ENCODE measurements around the gene PRF1. TPM values are rescaled to one million over a fixed set of nuclear protein-coding genes. Genes with fewer than 3 reads are reported as not detected.

PRF1 gene
- total RNA-seq, 1 experiment from 2014 or later = 6.4 TPM

- TF ChIP-seq YY1 (IDR thresholded peaks at IDR 0.05; ENCODE audit: extremely low read depth, insufficient replicate concordance, low read depth, low read length) (no peak), JUND (IDR thresholded peaks at IDR 0.05) (no peak)
Measured at GRCh38 chr10:70622981-70623844, 20.7 kb upstream of the PRF1 start (continued).

- BruUV-seq (replicated peaks) = no TSS peak
- RAD21 ChIA-PET (ENCODE audit: low non-redundant PET in 1 of 2, low total read pairs in 2 of 2, uncharacterized antibody in 2 of 2, unreplicated experiment in 2 of 2) = no interaction called here
Measured at GRCh38 chr10:70622541-70622940, 20.0 kb upstream of the PRF1 start.

More at GRCh38 chr10:70622541-70622940, 20.0 kb upstream of the PRF1 start:
- no peaks in the 10 kb centered on the region for H3K9me2 ChIP-seq (ENCODE audit: insufficient read depth)
- DNase-seq (ENCODE audit: low read depth, low spot score) (no peak), ATAC-seq (peak; percentile 77)
- H3K27me3 ChIP-seq (ENCODE audit: insufficient read depth, low read length) = no peaks in the 10 kb centered on the region
- no peak overlapping the region for H3K27ac ChIP-seq (ENCODE audit: low read depth, low read length)
- H3K9me3 ChIP-seq (ENCODE audit: control insufficient read depth in 1 of 2, insufficient read depth in 1 of 2, low read depth in 1 of 2, low read length in 2 of 2) = peaks cover 8 to 12% of the 10 kb centered on the region in 2 experiments; a peak in 2 of 4 replicates
- no peak overlapping the region for H2AFZ ChIP-seq (ENCODE audit: low read depth, low read length, poor library complexity, severe bottlenecking)
- H3K36me3 ChIP-seq (ENCODE audit: control insufficient read depth in 1 of 2, insufficient read depth in 2 of 2, low read length in 2 of 2) = no peaks in the 10 kb centered on the region
- ChIA-PET CTCF (no interaction called here), POLR2A (no interaction called here)
- H4K20me1 ChIP-seq (ENCODE audit: insufficient read depth) = no peaks in the 10 kb centered on the region
- no peaks in the 10 kb centered on the region for H3K79me2 ChIP-seq (ENCODE audit: insufficient read depth, low read length)
- H3K4me1 ChIP-seq (ENCODE audit: control insufficient read depth in 1 of 2, insufficient read depth in 2 of 2, low read length in 2 of 2) = peaks cover 4 to 26% of the 10 kb centered on the region in 2 experiments; a peak in 3 of 4 replicates
- no peak overlapping the region for H3K9ac ChIP-seq (ENCODE audit: low read length)
- H3K4me3 ChIP-seq (replicated peaks in 1 of 2; ENCODE audit: low read depth in 1 of 2, low read length in 2 of 2) = no peak overlapping the region
- H3K4me2 ChIP-seq (ENCODE audit: low read length) = peak overlapping the region; percentile 33; the same call in 1 of the 2 replicates
- no peak for TF ChIP-seq ZBTB33 (IDR thresholded peaks at IDR 0.05; ENCODE audit: extremely low read depth, insufficient replicate concordance, low read length)
- TF ChIP-seq POLR2AphosphoS5 (IDR thresholded peaks at IDR 0.05; ENCODE audit: low read depth, low read length) = no peak
- no peak for TF ChIP-seq EZH2phosphoT487 (IDR thresholded peaks at IDR 0.05; ENCODE audit: borderline replicate concordance)
- no peak for TF ChIP-seq ELF1 (IDR thresholded peaks at IDR 0.05; ENCODE audit: borderline replicate concordance, low read depth)
- TF ChIP-seq YY1 (IDR thresholded peaks at IDR 0.05; ENCODE audit: extremely low read depth, insufficient replicate concordance, low read depth, low read length) = no peak
- TF ChIP-seq ZFX (IDR thresholded peaks at IDR 0.05) = no peak
- TF ChIP-seq REST (IDR thresholded peaks at IDR 0.05; ENCODE audit: low read depth) = no peak
- no peak for TF ChIP-seq SP1 (IDR thresholded peaks at IDR 0.05; ENCODE audit: low read depth)
- no peak for TF ChIP-seq FOSL1 (IDR thresholded peaks at IDR 0.05; ENCODE audit: low read depth)
- no peak for TF ChIP-seq EZH2 (IDR thresholded peaks at IDR 0.05)
- no peak for TF ChIP-seq RAD21 (IDR thresholded peaks at IDR 0.05; ENCODE audit: low read depth)
- no peak for TF ChIP-seq ZNF274 (IDR thresholded peaks at IDR 0.05; ENCODE audit: low read depth, low read length)
- TF ChIP-seq CEBPB (IDR thresholded peaks at IDR 0.05; ENCODE audit: low read depth) = no peak
- no peak for TF ChIP-seq JUND (IDR thresholded peaks at IDR 0.05)
- no peak for TF ChIP-seq SRF (IDR thresholded peaks at IDR 0.05; ENCODE audit: low read depth)
- no peak for TF ChIP-seq CBX3 (IDR thresholded peaks at IDR 0.05; ENCODE audit: low read depth)
- intact Hi-C loops (cut with micrococcal nuclease) = no loop called here
